ENCODE results near the gene SAFB2. TPM values are rescaled to one million over a fixed set of nuclear protein-coding genes. Genes with fewer than 3 reads are reported as not detected.
A peak's percentile ranks its signal among the peaks of the same experiment; 100 is the strongest.

SAFB2 gene
- total RNA-seq, 1 donor from 2014 or later = 24.2 TPM

DNA sequence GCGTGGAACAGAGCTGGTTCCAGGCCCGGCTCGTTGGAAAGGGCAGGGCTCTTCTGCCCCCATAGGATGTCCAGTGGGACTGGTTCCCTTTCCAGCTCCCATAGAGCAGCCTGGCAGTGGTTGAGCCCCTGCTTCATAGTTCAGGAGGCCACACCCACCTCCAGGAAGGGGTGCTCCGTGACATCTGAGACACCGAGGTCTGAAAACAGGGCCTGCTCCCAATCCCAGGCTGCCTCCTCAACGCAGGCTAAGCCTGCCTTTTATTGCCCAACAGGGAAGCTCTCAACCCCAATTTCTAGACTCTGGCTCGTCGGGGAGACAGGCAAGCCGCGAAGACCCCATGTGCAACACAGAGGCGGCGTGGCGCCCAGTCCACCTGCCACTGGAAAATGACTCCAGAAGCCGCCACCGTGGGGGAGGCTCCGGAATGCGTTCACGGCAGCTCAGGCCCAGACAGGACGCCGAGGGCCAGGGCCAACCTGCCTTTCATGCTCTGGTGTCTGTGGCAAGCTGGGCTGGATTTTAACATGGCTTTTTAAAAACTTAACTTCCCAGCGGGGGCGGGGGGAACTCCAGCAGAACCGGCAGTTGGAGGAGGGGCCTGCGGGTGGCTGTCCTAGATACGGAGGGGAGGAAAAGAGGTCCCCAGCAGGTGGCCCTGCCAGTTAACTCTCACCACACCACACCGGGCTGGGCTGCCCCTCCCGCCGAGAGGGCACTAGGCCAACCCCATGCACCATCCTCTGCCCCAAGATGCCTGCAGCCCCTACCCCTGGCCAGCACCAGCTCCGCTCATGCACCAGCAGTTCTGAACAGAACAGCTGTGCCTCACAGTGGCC is 36.9 kb downstream of the SAFB2 start:
- peak in 1 of 2 donors; percentile 46 for DNase-seq (ENCODE audit: low read depth in 2 of 2)

DNA sequence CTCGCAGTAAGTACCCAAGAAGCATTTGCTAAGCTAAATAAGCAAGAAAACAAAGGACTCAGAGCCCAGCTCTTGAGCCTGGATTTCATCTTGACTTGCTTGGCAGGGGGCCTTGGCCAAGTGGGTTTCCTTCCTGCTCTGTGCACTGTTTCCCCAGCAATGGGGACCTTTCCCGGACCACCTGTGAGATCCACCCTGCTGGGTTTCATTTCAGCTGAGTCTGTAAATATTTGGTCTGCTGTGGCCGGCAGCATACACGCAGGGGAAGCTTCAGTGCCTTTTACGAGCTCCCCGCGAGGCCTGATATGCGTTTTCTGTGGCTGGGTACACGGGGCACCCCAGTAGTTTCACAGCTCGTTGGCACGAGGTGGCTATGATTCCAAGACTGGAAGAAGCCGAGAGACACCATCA is 42.4 kb downstream of the SAFB2 start:
- DNase-seq (ENCODE audit: low read depth in 2 of 2) = no peak

DNA sequence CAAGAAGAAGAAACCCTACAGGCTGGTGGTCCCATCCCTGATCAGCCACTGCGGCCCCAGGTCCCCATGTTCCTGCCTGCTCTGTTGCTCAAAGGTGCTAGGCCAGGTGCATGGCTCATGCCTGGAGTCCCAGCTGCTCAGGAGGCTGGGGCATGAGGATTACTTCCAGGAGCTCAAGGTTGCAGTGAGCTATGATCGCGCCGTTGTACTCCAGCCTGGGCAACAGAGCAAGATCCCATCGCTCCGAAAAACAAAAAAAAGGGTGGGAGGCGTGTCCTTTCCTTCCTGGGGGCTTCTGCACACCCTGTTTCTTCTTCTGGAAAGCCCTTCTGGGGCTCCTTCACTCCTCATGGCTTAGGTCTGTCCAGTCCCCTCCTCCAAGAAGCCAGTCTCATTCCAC is 42.9 kb downstream of the SAFB2 start:
- DNase-seq (ENCODE audit: low read depth in 2 of 2) = no peak

DNA sequence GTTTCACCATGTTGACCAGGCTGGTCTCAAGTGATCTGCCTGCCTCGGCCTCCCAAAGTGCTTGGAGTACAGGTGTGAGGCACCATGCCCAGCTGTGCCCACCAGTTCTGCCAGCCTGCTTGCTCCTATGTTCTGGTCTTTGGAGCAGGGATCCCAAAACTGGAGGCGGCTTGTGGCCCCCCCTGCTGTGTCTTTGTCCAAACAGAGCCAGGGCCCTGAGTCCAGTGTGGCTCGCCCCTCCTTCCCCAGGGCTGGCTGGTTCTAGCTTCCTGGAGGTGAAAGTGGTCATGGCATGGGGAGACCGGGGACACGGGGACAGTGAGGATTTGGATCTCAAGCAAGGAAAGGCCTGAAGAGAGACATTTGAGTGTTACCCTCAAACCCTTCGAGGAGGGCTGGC is 43.3 kb downstream of the SAFB2 start:
- DNase-seq (ENCODE audit: low read depth in 2 of 2) = no peak

DNA sequence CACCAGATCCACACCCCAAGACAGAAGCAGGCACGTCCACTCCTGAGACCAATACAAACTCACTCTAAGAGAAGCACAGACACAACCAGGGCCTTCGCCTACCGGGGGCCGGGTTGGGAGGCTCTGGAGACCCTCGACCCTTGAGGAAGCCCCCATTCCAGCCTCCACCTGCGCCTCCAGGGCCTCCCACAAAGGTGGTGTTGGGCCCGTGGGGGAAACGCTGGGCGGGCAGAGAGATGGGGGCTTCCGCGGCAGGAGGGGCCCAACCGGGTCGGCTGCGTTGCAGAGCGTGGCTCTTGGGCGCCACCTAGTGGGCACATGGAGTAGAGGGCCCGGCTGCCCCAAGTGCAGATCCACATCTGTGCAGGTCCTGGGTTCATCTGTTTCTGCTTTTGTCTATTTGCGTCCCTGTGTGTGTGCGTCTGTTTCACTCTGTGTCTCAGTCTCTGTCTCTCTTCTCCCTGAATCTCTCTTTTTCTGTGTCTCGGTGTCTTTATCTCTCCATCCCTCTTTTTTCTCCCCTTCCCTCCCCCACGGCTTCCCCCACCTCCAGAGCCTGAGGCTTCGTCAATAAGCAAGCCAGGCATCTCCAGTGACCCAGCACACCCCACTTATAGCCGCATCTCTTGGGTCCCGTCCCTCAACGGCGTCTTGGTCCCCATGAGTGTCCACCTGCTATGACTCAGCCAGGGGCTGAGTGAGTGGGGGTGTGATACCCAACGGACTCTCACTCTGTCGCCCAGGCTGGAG is 44.3 kb downstream of the SAFB2 start:
- DNase-seq (ENCODE audit: low read depth in 2 of 2) = peak; percentile 35 to 65

DNA sequence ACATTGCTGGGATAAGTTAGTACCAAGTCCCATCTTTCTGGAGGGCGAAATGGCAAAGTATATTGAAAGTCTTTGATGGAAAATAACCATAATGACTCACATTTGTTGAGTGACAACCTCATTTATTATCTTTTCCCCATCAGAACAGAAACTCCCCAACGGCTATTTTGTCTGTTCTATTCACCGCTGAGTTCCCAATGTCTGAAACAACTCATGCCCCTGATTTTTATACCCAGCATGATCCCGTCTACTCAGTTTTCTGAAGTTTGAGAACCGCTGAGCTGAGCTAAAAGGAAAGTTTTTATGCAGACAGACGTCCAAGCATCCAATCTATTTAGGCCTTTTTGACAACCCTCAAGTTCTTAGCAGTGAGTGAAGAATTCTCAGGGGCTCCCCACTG is 47.0 kb downstream of the SAFB2 start:
- no peak for DNase-seq (ENCODE audit: low read depth in 2 of 2)

DNA sequence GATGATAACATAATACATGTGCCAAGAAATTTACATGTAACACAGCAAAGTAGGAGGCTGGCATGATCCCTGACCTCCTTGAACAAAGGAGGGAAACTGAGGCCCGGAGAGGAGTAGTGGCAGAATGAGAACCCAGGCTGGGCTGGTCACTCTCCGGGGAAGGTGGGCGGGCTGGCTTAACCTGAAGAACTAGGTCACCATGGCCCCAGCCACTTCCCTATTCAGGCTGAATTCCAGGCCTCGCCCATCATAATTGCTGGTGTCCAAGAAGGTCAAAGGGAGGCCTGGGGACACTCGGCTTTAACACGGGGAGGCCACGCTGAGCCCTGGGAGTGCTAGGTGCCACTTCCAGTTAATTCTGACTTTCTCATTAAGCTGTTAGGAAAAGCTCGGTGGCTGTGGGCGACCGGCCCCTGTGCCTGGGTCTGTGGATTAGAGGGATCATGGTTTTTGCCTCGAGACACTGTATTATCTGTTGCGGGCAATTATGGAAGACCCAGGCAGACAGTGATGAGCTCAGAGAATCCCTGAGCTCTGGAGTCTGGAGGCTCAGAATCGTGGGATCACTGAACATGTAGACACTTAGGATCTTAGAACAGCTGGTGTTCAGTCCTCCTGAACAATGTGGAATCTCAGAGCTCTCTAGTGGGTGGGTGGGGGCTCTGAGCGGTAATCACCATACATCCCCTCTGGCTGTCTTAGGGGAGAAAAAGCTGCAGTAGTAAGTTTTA is 49.9 kb downstream of the SAFB2 start:
- no peak for DNase-seq (ENCODE audit: low read depth in 2 of 2)

DNA sequence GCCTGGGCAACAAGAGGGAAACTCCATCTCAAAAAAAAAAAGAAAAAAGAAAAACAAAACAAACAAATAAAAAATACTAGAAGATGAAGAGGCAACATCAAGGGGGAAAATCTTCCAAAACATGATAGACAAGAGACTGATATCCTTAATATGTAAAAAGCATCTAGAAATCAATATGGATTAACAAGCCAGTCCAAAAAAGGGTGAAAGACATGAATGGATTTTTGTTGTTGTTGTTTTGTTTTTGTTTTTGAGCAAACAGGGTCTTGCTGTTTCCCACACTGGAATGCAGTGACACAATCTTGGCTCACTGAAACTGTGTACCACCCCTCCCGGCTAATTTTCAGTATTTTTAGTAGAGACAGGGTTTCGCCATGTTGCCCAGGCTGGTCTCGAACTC is 50.8 kb downstream of the SAFB2 start:
- DNase-seq (ENCODE audit: low read depth in 2 of 2) = no peak

DNA sequence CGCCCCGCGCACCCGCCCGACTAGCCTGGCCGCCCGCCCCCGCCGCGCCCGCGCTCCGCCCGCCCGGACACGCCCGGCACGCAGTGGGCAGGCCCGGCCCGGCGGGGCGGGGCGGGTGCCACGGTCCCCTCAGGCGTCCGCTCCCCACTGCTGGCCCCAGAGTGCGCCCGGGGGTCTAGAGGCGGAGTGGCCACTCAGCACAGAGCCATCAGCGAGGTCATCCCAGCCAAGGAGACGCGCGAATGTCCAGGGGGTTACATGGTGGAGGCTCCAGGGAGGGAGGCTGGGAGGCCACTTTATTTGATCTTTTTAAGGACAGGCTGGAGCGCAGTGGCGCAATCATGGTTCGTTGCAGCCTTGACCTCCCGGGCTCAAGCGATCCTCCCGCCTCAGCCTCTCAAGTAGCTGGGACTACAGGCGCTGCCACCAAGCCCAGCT is 54.6 kb downstream of the SAFB2 start:
- no peak for DNase-seq (ENCODE audit: low read depth in 2 of 2)

DNA sequence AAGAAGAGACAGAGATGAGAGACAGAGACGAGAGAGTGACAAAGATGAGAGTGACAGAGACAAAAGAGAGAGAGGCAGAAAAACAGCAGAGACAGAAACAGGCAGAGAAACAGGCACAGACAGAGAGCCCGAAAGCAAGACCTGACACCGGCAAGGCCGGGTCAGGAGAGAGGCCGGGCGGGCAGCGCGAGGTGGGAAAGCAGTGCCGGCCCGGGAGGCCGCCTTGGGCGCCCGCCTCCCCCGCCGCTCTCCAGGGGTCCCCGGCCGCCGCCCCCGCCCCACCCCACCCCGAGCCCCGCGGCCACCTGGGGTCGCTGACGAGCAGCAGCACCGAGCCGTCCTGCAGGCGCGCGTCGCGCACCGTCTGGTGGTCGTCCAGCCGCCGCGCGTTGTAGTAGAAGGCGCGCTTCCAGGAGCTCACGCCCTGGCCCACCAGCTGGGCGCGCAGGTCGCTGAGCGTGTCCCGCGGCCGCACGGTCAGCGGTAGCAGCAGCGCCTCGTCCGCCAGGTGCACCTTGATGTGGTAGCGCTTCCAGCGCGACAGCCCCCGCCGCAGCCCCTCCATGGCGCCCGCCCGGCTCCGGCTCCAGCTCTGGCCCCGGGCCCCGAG is 55.1 kb downstream of the SAFB2 start, which contains the start of gene TINCR:
TSS of gene TINCR (minus strand) at position 594 of the 610 bp plus-strand sequence.
- DNase-seq (ENCODE audit: low read depth in 2 of 2) = no peak

DNA sequence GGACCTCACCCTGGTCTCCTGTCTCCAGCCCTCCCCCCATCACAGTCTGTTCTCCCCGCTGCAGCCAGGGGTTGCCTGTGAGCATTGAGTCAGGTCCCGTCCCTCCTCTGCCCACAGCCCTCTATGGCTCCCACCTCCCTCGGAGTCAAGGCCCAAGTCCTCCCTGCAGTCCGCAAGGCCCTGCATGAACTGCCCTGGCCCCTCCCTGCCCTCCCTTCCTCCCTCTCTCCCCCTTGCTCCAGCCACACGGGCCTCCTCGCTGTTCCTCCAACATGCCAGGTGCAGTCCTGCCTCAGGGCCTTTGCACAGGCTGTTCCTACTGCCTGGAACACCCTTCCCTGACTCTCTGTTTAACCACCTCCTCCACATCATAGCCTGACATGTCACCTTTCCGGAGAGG is 57.6 kb downstream of the SAFB2 start:
- DNase-seq (ENCODE audit: low read depth in 2 of 2) = no peak

DNA sequence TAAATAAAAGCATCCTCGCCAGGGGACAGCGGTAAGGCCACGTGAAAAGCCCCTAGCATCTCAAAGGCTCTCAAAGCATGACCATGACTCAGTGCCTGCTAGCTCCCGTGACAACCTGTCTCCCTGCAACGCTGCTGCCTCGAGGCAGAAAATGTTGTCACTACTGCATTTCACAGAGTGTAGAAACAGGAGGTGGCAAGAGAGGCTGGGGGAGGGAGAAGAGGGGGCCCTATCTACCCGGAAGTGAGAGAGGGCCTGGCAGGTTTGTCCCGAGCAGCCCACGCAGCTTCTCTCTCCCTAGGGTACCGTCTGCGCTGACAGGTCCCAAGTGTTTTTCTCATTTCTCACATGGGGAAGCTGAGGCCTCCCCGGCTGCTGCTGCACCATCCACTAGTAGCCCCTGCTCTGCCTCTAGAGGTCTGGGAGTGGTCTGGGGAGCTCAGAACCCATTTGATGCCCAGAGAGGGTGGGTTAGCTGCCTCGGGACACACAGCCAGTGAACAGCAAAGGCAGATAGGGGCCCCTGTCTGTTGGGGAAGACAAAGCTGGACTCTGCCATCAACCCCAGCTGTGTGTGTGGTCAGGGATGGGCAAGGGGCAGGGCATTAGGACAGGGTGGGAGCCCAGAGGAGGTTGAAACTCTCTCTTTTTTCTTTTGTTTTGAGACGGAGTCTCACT is 58.5 kb downstream of the SAFB2 start:
- no peak for DNase-seq (ENCODE audit: low read depth in 2 of 2)

DNA sequence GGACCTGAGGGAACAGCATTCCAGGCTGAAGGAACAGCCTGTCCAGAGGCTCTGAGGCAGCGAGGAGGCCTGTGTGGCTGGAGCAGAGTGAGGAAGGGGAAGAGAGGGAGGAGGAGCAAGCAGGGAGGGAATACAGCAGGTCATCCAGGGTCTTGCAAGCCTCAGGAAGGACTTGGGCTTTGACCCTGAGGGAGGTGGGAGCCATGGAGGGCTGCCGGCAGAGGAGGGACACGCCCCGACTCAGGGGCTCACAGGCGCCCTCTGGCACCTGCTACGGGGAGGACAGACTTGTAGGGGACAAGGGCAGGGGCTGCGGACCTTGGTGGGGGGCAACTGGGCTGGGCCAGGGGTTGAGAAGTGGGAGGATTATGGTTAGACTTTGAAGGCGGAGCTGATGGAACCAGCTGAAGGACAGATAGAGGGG is 59.6 kb downstream of the SAFB2 start:
- no peak for DNase-seq (ENCODE audit: low read depth in 2 of 2)

DNA sequence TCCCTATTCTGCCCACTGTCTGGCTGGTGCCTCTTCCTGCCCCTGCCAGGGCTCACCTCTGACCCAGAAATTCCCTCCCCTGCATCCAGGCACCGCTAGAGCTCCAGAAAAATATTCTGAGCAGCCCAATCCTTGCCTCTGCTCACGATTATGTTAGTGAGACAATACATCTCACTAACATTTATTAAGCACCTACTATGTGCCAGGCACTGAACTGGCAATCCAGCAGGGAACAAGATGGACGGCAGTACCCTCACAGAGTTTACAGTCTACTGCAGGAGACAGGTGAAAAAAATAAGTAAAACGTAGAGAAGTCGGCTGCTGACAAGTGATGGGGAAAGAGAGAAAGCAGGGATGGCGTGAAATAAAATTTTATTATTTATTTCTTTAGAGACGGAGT is 60.3 kb downstream of the SAFB2 start:
- no peak for DNase-seq (ENCODE audit: low read depth in 2 of 2)

DNA sequence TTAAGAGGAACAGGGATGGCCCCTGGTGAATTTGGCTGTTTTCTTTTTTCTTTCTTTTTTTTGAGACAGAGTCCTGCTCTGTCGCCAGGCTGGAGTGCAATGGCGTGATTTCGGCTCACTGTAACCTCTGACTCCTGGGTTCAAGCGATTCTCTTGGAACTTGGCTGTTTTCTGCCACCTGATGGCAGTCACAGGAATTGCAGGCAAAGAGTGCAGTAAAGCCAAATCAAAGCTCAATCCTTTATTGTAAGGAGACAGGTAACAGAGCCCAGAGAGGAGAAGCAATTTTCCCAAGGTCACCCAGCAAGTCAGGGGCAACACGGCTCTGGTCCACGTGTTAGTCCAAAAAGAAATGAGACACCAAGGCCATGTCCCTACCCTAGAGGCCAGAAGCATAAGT is 61.0 kb downstream of the SAFB2 start:
- DNase-seq (ENCODE audit: low read depth in 2 of 2) = no peak

DNA sequence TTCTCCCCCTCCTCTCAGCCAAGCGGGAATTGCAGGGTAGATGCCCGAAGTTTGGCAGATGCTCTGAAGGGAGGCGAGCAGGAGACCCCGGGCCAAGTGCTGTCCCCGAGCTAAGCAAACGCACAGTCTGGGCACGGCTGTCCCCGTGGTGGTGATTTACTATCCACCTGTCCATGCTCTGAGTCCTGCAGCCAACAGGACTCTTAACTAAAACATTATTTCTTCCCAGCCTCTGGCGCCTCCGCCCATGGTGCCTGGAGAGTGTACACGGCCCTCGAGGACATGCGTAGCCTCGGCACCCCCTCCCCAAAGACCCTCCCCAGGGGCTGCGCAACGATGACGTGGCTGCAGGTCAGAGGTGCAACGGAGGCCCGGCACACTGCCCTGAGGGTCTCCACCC is 62.4 kb downstream of the SAFB2 start:
- DNase-seq (ENCODE audit: low read depth in 2 of 2) = no peak

DNA sequence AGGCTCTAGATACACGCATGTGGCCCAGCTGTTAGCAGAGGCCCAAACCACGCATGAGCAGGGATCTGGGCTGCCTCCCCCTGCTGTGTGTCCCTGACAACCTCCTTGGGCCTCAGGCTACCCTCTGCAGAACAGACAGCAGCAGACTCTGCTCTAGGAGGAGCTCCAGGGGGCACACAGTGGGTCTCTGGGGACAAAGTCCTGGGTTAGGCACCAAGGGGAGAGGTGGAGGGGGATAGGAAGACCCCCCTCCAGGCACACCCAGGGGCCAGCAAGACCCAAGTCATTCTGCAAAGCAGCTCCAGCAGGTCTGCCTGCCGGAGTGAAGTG is 62.8 kb downstream of the SAFB2 start:
- no peak for DNase-seq (ENCODE audit: low read depth in 2 of 2)

DNA sequence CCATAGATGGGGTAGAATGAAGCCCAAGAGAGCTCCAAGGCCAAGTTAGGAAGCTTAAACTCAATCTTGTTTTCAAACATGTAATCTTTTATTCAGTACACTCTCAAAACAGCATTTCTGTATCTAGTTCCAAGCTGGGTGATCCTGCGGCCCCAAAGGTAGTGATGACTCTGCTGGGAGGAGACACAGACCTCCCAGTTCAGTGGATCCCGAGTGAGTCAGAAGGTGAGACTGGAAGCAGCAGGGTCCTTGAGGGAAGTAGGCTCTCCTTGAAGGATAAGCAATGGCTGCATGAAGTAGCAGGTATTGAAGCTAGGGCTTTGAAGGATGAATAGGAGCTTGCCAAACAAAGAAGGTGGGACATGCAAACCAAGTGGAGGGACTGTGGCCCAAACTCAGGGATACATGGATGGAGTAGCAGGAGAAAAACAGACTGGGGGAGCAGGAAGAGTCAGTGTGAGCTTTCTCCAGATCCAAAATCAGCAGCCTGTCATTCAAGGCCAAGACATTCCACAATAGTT is 64.4 kb downstream of the SAFB2 start:
- no peak for DNase-seq (ENCODE audit: low read depth in 2 of 2)

DNA sequence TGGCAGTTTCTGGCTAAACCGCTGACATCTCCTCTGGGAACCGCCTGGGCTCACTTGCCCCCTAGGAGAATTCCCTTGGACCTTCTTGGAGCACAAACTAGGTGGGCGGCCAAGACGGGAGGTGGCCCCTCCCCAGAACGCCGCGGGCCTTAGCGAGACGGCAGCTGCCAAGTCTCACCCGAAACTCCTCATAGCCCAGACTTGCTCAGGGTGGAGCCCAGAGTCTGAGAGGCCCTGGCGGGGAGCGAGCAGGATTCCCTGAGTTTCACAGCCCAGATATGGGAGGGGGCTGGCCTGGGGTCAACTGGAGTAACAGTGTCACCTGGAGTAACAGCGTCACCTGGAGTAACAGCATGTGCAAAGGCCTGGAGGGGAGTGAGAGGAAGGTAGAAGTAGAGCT is 64.9 kb downstream of the SAFB2 start:
- DNase-seq (ENCODE audit: low read depth in 2 of 2) = no peak

DNA sequence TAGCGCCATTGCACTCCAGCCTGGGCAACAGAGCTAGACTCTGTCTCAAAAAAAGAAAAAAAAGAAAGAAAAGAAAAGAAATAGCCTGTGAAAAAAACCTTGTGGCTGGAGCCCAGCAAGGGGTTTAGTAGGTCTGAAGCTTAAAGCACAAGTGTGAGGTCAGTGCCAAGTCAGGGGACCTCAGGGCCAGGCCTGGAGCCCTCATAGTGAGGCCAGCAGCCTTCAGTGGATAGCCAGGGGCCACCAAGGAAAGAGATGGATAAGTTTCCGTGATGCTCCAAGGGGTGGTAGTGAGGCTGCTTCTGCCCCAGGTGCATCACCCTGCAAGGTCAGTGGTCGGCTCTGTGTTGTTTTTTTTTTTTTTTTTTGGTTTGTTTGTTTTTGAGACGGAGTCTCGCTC is 67.7 kb downstream of the SAFB2 start:
- no peak for DNase-seq (ENCODE audit: low read depth in 2 of 2)

DNA sequence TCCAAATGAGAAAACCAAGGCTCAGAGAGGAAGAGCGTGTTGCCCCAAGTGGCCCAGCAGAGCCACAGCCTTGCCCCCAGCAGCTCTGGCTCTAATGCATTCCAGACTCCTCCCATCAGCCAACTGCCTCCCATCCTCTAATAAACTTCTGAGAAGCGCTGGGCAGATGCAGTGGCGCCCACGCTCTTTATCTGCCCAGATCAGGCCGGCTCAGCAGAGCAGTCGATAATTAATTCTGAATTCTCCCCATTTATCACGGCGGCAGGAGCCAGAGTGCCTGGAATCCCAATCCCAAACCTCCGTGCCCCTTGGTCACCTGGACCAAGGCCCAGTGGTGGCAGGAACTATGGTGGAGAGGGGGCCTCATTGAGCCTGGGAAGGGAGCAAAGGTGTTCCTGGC is 68.7 kb downstream of the SAFB2 start:
- no peak for DNase-seq (ENCODE audit: low read depth in 2 of 2)
